Hematopoietic multipotent progenitor cell (in vitro differentiated cells): ENCODE measurements around the gene DCDC1. TPM values are rescaled to one million over a fixed set of nuclear protein-coding genes. Genes with fewer than 3 reads are reported as not detected.
"Not testable (repeated sequence)": the region's sequence is repeated elsewhere in the genome, so short reads cannot be mapped to it uniquely, and the experiment has no call there.

ENCODE experiments used
- DNase-seq, 3 donors: peaks; one replicate each; pipeline ENCODE4 v3.0.0-alpha.2; 2011 to 2015; ENCODE audit warnings: low read depth in 2 of 3, low spot score in 2 of 3
- total RNA-seq: library from RNA; depleted of rRNA; stranded (reverse); fragments of >200 nt; gene quantifications from one replicate; pipeline ENCODE4 v1.2.3, GENCODE V29; 2012

The DCDC1 gene
- total RNA-seq, 1 donor, result not detected

GRCh38 chr11:31337806-31338205 lies 31.7 kb downstream of the DCDC1 start:
- DNase-seq, result peak in 2 of 3 donors; percentile 6 to 28

- DNase-seq, result no peak
Measured at GRCh38 chr11:31328697-31329096, 40.8 kb downstream of the DCDC1 start.

- DNase-seq, result no peak
Measured at GRCh38 chr11:31327417-31327816, 42.1 kb downstream of the DCDC1 start.

- no peak for DNase-seq
Measured at GRCh38 chr11:31326470-31327148, 42.9 kb downstream of the DCDC1 start.

- DNase-seq, result no peak
Measured at GRCh38 chr11:31325160-31325559, 44.4 kb downstream of the DCDC1 start.

GRCh38 chr11:31323145-31323544 lies 46.4 kb downstream of the DCDC1 start:
- DNase-seq, result no peak

- DNase-seq, result not testable (repeated sequence)
Measured at GRCh38 chr11:31321494-31321893, 48.0 kb downstream of the DCDC1 start.

- DNase-seq, result no peak
Measured at GRCh38 chr11:31303644-31304180, 65.8 kb downstream of the DCDC1 start.

GRCh38 chr11:31301549-31302510 lies 67.7 kb downstream of the DCDC1 start:
- DNase-seq, result no peak

- no peak for DNase-seq
Measured at GRCh38 chr11:31295308-31295707, 74.2 kb downstream of the DCDC1 start.

GRCh38 chr11:31273527-31273926 lies 96.0 kb downstream of the DCDC1 start:
- DNase-seq, result not testable (repeated sequence)

GRCh38 chr11:31267720-31268119 lies 101.8 kb downstream of the DCDC1 start:
- DNase-seq, result no peak

GRCh38 chr11:31264834-31265233 lies 104.7 kb downstream of the DCDC1 start:
- no peak for DNase-seq

GRCh38 chr11:31262761-31263160 lies 106.8 kb downstream of the DCDC1 start:
- no peak for DNase-seq

GRCh38 chr11:31259797-31260196 lies 109.7 kb downstream of the DCDC1 start:
- DNase-seq, result no peak

- DNase-seq, result no peak
Measured at GRCh38 chr11:31254415-31254814, 115.1 kb downstream of the DCDC1 start.

GRCh38 chr11:31248768-31249167 lies 120.8 kb downstream of the DCDC1 start:
- DNase-seq, result no peak

- DNase-seq, result no peak
Measured at GRCh38 chr11:31247321-31247720, 122.2 kb downstream of the DCDC1 start.

GRCh38 chr11:31246451-31247165 lies 122.9 kb downstream of the DCDC1 start:
- DNase-seq, result no peak

GRCh38 chr11:31243706-31244105 lies 125.8 kb downstream of the DCDC1 start:
- DNase-seq, result no peak
